ENCODE measurements around the gene IL4R.
"Not testable (repeated sequence)": the region's sequence is repeated elsewhere in the genome, so short reads cannot be mapped to it uniquely, and the experiment has no call there.

The IL4R gene

DNA sequence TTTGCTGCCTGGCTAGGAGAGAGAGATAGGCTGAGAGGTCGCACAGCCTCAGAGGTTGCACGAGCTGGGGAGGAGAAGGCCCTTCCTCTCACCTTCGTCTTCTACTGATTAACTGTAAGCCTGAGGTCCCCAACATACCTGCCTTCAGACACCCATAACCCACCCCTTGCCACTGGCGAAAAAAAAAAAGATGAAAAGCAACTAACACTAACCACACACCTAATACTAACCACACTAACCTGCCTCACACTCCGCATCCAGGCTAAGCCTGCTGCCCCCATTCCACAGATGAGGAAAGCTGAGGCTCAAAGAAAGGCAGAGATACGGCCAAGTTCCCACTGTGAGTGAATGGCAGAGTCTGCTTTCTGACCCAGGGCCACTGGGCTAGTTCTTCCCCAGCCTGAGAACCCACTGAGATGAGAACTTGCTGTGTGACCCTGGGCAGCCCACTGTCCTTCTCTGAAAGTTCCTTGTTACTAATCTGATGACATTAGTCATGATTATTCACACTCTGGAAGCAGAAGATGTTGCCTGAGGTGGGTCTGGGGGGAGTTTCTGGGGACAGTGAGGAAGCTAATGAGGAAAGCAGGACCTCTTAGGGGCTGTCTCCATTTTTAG is 92.8 kb downstream of the IL4R start:
- Histone ChIP-seq H3K27ac (ENCODE audit: low read depth, low read length) (no peak overlapping the region), H3K4me1 (ENCODE audit: control insufficient read depth, insufficient read depth, low read length) (peaks cover 5% of the 10 kb centered on the region), H3K9ac (ENCODE audit: low read depth, low read length) (no peak overlapping the region), H3K4me3 (ENCODE audit: low read depth, low read length) (no peak overlapping the region), H3K27me3 (ENCODE audit: control insufficient read depth, insufficient read depth, low read length) (no peaks in the 10 kb centered on the region), H3K36me3 (ENCODE audit: control insufficient read depth, insufficient read depth, low read length) (no peaks in the 10 kb centered on the region), H3K9me3 (ENCODE audit: control insufficient read depth, insufficient read depth, low read length) (no peaks in the 10 kb centered on the region)

DNA sequence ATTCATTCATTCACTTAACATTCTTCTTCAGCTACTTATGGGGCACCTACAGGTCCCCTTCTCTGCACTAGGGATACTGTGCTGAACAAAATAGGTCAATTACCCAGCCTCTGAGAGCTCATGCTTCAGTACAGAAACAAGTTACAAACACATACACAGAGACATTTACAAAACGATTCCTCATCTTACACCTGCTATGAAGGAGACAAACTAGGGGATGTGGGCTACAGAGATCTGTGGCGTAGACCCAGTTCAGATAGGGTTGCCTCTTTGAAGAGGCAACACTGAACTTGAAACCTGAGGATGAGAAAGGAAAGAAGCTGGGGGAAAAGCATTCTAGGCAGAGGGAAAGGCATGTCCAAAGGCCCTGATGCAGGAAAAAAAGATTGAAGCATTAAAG is 93.4 kb downstream of the IL4R start:
- H3K4me3 ChIP-seq (ENCODE audit: low read depth, low read length): no peak overlapping the region
- no peaks in the 10 kb centered on the region for H3K27me3 ChIP-seq (ENCODE audit: control insufficient read depth, insufficient read depth, low read length)
- peaks cover 5% of the 10 kb centered on the region for H3K4me1 ChIP-seq (ENCODE audit: control insufficient read depth, insufficient read depth, low read length)
- H3K36me3 ChIP-seq (ENCODE audit: control insufficient read depth, insufficient read depth, low read length): no peaks in the 10 kb centered on the region
- H3K9me3 ChIP-seq (ENCODE audit: control insufficient read depth, insufficient read depth, low read length): no peaks in the 10 kb centered on the region
- H3K27ac ChIP-seq (ENCODE audit: low read depth, low read length): no peak overlapping the region
- no peak overlapping the region for H3K9ac ChIP-seq (ENCODE audit: low read depth, low read length)

DNA sequence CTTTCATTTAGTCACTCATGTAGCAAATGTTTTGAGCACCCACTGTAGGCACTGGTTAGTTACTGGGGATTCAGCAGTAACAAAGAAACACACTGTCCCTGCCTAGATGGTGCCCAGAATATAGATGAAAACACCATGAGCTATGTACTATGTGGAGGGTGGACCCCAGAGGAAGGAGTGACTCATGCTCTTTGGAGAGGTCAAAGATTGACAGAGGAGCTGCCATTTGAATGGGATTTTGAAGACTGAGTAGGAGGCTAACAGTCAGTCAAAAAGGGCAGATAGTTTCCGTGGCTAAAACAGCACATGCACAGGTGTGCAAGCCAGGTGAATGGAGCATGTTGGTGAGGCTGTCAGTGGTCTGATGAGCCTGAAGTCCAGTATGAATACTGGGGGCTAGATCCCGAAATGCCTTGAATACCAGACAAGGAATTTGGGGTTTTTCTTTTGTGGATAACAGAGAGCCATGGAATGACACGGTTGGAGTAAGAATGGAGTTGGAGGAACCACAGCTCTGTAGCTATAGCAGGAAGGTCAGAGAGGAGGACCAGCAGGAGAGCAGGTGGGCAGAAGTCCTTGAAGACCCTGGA is 94.3 kb downstream of the IL4R start:
- Histone ChIP-seq H3K9ac (ENCODE audit: low read depth, low read length) (no peak overlapping the region), H3K27ac (ENCODE audit: low read depth, low read length) (no peak overlapping the region), H3K9me3 (ENCODE audit: control insufficient read depth, insufficient read depth, low read length) (no peaks in the 10 kb centered on the region), H3K4me1 (ENCODE audit: control insufficient read depth, insufficient read depth, low read length) (peaks cover 5% of the 10 kb centered on the region), H3K36me3 (ENCODE audit: control insufficient read depth, insufficient read depth, low read length) (no peaks in the 10 kb centered on the region), H3K27me3 (ENCODE audit: control insufficient read depth, insufficient read depth, low read length) (no peaks in the 10 kb centered on the region), H3K4me3 (ENCODE audit: low read depth, low read length) (no peak overlapping the region)

DNA sequence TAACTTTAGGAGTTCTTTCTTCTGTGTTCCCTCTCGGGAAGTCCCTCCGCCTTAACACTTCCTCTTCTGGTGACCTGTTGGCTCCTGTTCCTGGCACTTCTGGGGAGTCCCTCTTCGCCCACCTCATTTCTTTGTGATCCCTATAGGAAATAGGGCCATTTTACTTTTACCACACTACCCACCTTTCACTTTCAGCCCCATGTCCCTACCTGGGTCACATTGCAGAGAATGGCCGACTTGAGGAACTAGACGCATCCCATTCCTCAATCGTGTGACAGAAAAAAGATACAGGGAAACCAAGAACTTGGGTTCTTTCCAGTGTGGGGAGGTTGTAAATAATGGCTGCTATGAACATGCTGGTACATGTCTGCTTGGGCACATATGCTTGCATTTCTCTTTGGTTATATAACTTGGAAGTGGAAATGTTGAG is 94.8 kb downstream of the IL4R start:
- Histone ChIP-seq H3K4me3 (ENCODE audit: low read depth, low read length) (no peak overlapping the region), H3K36me3 (ENCODE audit: control insufficient read depth, insufficient read depth, low read length) (no peaks in the 10 kb centered on the region), H3K4me1 (ENCODE audit: control insufficient read depth, insufficient read depth, low read length) (peaks cover 5% of the 10 kb centered on the region), H3K9ac (ENCODE audit: low read depth, low read length) (no peak overlapping the region), H3K27ac (ENCODE audit: low read depth, low read length) (no peak overlapping the region), H3K27me3 (ENCODE audit: control insufficient read depth, insufficient read depth, low read length) (no peaks in the 10 kb centered on the region), H3K9me3 (ENCODE audit: control insufficient read depth, insufficient read depth, low read length) (no peaks in the 10 kb centered on the region)

DNA sequence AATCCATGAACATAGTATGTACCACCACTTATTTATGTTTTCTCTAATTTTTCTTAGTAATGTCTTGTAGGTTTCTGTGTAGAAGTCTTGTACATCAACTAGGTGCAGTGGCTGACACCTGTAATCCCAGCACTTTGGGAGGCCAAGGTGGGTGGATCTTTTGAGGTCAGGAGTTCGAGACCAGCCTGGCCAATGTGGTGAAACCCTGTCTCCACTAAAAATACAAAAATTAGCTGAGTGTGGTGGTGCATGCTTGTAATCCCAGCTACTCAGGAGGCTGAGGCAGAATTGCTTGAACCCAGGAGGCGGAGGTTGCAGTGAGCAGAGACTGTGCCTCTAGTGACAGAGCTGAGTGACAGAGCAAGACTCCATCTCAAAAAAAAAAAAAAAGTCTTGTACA is 96.2 kb downstream of the IL4R start:
- H3K27ac ChIP-seq (ENCODE audit: low read depth, low read length); H3K4me1 ChIP-seq (ENCODE audit: control insufficient read depth, insufficient read depth, low read length); H3K9me3 ChIP-seq (ENCODE audit: control insufficient read depth, insufficient read depth, low read length); H3K27me3 ChIP-seq (ENCODE audit: control insufficient read depth, insufficient read depth, low read length); H3K9ac ChIP-seq (ENCODE audit: low read depth, low read length); H3K4me3 ChIP-seq (ENCODE audit: low read depth, low read length); H3K36me3 ChIP-seq (ENCODE audit: control insufficient read depth, insufficient read depth, low read length): not testable (repeated sequence)

DNA sequence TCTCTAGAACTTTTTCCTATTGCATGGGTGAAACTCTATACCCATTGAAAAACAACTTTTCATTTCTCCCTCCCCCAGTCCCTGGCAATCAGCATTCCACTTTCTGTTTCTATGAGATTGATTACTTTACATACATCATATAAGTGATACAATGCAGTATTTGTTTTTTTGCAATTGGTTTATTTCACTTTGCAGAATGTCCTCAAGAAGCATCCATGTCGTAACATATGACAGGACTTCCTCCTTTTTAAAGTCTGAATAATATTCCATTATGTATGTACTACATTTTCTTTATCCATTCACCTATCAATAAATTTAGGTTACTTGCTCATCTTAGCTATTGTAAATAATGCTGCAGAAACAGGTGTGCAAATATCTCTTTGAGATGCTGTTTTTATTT is 97.0 kb downstream of the IL4R start:
- H3K27me3 ChIP-seq (ENCODE audit: control insufficient read depth, insufficient read depth, low read length): no peaks in the 10 kb centered on the region
- no peak overlapping the region for H3K4me3 ChIP-seq (ENCODE audit: low read depth, low read length)
- H3K27ac ChIP-seq (ENCODE audit: low read depth, low read length): no peak overlapping the region
- no peak overlapping the region for H3K9ac ChIP-seq (ENCODE audit: low read depth, low read length)
- H3K4me1 ChIP-seq (ENCODE audit: control insufficient read depth, insufficient read depth, low read length): peaks cover 5% of the 10 kb centered on the region
- no peaks in the 10 kb centered on the region for H3K36me3 ChIP-seq (ENCODE audit: control insufficient read depth, insufficient read depth, low read length)
- no peaks in the 10 kb centered on the region for H3K9me3 ChIP-seq (ENCODE audit: control insufficient read depth, insufficient read depth, low read length)

DNA sequence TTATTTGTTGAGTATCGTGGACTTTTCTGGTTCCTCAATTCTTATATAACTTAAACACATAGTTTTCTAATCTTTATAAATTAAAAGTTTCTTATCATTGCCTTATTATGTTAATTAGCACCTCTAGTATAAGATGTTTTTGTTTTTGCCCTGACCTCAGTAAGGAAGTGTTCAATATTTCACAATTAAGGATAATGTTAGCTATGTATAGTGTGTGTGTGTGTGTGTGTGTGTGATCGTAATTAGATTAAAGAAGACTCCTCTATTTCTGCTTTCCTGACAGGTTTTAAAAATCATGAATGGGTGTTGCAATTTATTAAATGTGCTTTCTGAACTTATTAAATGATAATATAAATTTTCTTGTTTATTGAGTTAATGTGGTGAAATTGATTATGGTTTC is 100.2 kb downstream of the IL4R start:
- no peaks in the 10 kb centered on the region for H3K9me3 ChIP-seq (ENCODE audit: control insufficient read depth, insufficient read depth, low read length)
- no peaks in the 10 kb centered on the region for H3K36me3 ChIP-seq (ENCODE audit: control insufficient read depth, insufficient read depth, low read length)
- H3K4me1 ChIP-seq (ENCODE audit: control insufficient read depth, insufficient read depth, low read length): peaks cover 5% of the 10 kb centered on the region
- no peak overlapping the region for H3K9ac ChIP-seq (ENCODE audit: low read depth, low read length)
- H3K4me3 ChIP-seq (ENCODE audit: low read depth, low read length): no peak overlapping the region
- H3K27ac ChIP-seq (ENCODE audit: low read depth, low read length): no peak overlapping the region
- H3K27me3 ChIP-seq (ENCODE audit: control insufficient read depth, insufficient read depth, low read length): no peaks in the 10 kb centered on the region

Measured in HUES48 (cell line).